Pancreas (tissue), 10 donors: Measurements from ENCODE around the gene TOR1AIP2. TPM values are rescaled to one million over a fixed set of nuclear protein-coding genes. Genes with fewer than 3 reads are reported as not detected.
A peak's percentile ranks its signal among the peaks of the same experiment; 100 is the strongest.

ENCODE experiments used
- ATAC-seq, 4 donors: fragments of 200-7000 bp; cut with Tn5 transposase; one replicate each; pipeline versions ENCODE4 v1.8.0 to v1.9.1; 2020; ENCODE audit warnings: mild to moderate bottlenecking in 4 of 4, moderate library complexity in 4 of 4
- DNase-seq, 6 donors: peaks; one replicate each; pipeline ENCODE4 v3.0.0-alpha.2; 2020
- FAIRE-seq: peaks from 2 replicates; lab custom pipeline; 2012; peaks lifted over from hg19 to GRCh38; lab: Jason Lieb, UNC
- H3K27ac ChIP-seq, 4 donors: fragments of 200-600 bp; sonication (generic); 1 replicate in 3 of 4; 2 replicates in 1 of 4; pipeline versions ENCODE4 v1.5.0 to v1.8.0; 2020
- H3K27me3 ChIP-seq, 4 donors: fragments of 200-600 bp; one replicate each; pipeline ENCODE4 v1.8.0; 2021
- H3K36me3 ChIP-seq, 3 donors: fragments of 200-600 bp; sonication (generic) in 1 of 3; one replicate each; pipeline versions ENCODE4 v1.5.0 to v1.8.0; 2020 to 2021
- H3K4me1 ChIP-seq, 3 donors: fragments of 200-600 bp; one replicate each; pipeline ENCODE4 v1.8.0; 2021
- H3K4me3 ChIP-seq, 4 donors: fragments of 200-600 bp; sonication (generic) in 2 of 4; one replicate each; pipeline versions ENCODE4 v1.5.0 to v1.8.0; 2020 to 2021
- H3K9me3 ChIP-seq, 4 donors: fragments of 200-600 bp; one replicate each; pipeline ENCODE4 v1.8.0; 2021
- WGBS, 2 donors: extraction: QIAGEN DNeasy Blood & Tissue Kit; methylation state at CpG; one replicate each; pipeline ENCODE4 v1.1.7; 2013; 5-methylcytosine and 5-hydroxymethylcytosine counted together
- intact Hi-C, 3 donors: fragments of 100-400 bp; cut with DNase I; formaldehyde crosslinking; loops; one replicate each; pipeline versions ENCODE4 v1.11.1 to v1.14.2; 2022
- polyA plus RNA-seq, 2 donors: library from polyadenylated mRNA; stranded (reverse); fragments of 200-250 nt; gene quantifications; one replicate each; pipeline ENCODE4 v1.2.3, GENCODE V29; 2013
- total RNA-seq, 6 donors: library from RNA; stranded (reverse); fragmentation: NEBNext Ultra II Directional in 4 of 6; extraction: Animal tissue kit (Norgen Biotek cat#: 25700) in 4 of 6; gene quantifications; one replicate each; pipeline versions ENCODE4 v1.2.1 to v1.2.4, GENCODE V29; 2021 to 2023
- TF ChIP-seq, protein P1 (sequence below), 4 donors: fragments of 200-600 bp; sonication (generic) in 3 of 4; IDR thresholded peaks; one replicate each; pipeline versions ENCODE4 v1.5.0 to v1.8.0; 2021; ENCODE audit warnings: antibody characterized with exemption in 4 of 4
- donor health status: healthy with polysubstance abuse.
- donor health status: DM: no; HTN: no; CAD: no; lungs with moderate emphysema.
- donor health status: DM: no; HTN: no; CAD: no.
- donor health status: control.
- donor health status: control.
- donor health status: Bipolar disorder and iron deficiency.
- donor health status: DM: yes; HTN: yes; CAD: no.
- donor health status: DM: no; HTN: no; CAD: no.
- donor health status: DM: no; HTN: no; CAD: no.
- donor health status: DM: yes; HTN: yes; CAD: no.

TOR1AIP2 gene
- total and polyA plus RNA-seq, 8 donors = 9.7 to 69.4 (median 33.6) TPM

DNA sequence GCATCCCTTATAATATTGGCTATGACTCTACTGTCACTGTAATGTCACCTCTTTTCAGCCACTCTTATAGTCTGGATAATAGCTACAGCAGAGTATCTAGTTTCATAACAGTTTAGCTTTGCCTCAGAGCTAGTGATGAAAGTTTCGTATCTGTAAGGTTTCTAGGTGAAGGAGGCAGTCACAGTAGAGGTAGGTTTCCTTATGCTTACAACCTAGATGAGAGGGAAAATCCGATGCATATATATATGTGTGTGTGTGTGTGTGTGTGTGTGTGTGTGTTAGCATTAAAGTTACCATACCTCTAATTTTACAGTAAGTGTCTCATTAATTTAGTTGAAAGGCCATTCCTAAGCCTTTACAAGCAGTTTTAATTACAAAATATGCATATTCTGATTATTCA lies 2.2 kb upstream of the TOR1AIP2 start:
- ATAC-seq = no peak
- TF ChIP-seq, protein P1, sequence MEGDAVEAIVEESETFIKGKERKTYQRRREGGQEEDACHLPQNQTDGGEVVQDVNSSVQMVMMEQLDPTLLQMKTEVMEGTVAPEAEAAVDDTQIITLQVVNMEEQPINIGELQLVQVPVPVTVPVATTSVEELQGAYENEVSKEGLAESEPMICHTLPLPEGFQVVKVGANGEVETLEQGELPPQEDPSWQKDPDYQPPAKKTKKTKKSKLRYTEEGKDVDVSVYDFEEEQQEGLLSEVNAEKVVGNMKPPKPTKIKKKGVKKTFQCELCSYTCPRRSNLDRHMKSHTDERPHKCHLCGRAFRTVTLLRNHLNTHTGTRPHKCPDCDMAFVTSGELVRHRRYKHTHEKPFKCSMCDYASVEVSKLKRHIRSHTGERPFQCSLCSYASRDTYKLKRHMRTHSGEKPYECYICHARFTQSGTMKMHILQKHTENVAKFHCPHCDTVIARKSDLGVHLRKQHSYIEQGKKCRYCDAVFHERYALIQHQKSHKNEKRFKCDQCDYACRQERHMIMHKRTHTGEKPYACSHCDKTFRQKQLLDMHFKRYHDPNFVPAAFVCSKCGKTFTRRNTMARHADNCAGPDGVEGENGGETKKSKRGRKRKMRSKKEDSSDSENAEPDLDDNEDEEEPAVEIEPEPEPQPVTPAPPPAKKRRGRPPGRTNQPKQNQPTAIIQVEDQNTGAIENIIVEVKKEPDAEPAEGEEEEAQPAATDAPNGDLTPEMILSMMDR (IDR thresholded peaks at IDR 0.05) = no peak
- no peaks in the 10 kb centered on the region for H3K9me3 ChIP-seq
- intact Hi-C loops = no loop called here
- DNase-seq = no peak
- H3K27ac ChIP-seq = no peak overlapping the region
- WGBS, 2 donors = 88 to 92% methylated on average over 2 of the region's 2 CpGs
- H3K27me3 ChIP-seq = no peaks in the 10 kb centered on the region
- no peak for FAIRE-seq
- no peak overlapping the region for H3K4me3 ChIP-seq
- H3K36me3 ChIP-seq = no peaks in the 10 kb centered on the region
- H3K4me1 ChIP-seq = peaks cover 18 to 46% (median 35%) of the 10 kb centered on the region in 3 donors

DNA sequence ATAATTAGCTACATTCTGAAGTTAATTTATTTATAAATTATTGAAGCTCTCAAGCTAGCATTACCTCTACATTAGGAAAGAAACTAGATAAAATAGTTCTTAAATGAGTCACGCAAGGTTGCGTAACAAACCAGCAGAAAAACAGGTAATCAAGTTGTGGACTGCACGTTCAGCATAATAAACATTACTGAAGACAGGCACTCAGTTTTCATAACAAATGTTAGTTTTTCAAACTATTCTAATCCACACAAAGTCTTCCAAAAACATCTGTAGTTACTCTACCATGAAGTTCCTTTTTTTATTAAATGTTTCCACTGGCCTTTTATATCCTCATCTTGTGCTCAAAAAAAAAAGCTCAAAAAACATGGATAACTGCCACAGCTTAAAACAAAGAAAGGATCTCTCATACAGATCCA lies 1.3 kb downstream of the TOR1AIP2 start:
- H3K4me3 ChIP-seq = peak overlapping the region in 3 of 4 donors; percentile 48 to 73 (median 71)
- H3K4me1 ChIP-seq = peaks cover 38 to 67% (median 54%) of the 10 kb centered on the region in 3 donors
- H3K27me3 ChIP-seq = no peaks in the 10 kb centered on the region
- TF ChIP-seq, protein P1 (IDR thresholded peaks at IDR 0.05) = no peak
- ATAC-seq (peak; percentile 48 to 61 (median 58)), DNase-seq (peak in 3 of 6 donors; percentile 21 to 37 (median 33)), FAIRE-seq (no peak)
- peak overlapping the region; percentile 19 to 87 (median 50) for H3K27ac ChIP-seq
- H3K9me3 ChIP-seq = no peaks in the 10 kb centered on the region
- no peaks in the 10 kb centered on the region for H3K36me3 ChIP-seq
- intact Hi-C loops = no loop called here
- 6 to 12% methylated on average over 3 of the region's 3 CpGs for WGBS, 2 donors

DNA sequence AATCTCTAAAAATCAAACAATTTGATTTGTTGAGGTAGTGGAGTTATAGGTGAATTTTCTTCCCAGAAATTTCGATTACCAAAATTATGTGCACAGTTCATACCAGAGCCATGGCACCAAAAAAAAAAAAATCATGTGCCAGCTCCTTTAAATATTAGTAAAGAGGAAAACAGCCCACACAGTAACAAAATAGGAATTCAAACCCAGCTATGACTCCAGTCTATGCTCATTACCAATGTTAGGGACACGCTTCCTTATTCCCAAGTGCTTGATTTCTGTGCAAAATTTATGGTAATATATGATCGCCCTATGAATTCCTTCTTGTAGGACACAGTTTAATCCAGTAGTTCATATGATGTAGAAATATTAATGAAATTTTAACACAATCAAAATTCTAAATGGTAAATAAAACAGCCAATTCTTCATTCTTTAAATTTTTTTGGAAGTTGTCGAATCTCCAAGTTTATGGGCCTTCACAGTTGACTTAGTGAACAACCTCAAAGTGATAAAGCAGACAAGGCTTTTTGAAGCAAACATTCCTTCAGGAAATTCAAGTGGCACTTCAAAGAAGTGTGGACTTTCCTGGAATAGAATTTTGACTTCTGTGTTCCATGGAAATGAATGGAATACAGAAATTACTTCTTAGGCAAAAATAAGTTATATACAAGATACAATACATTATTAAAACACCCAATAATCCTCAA lies 1.9 kb downstream of the TOR1AIP2 start:
- TF ChIP-seq, protein P1 (IDR thresholded peaks at IDR 0.05) = no peak
- ATAC-seq (no peak), FAIRE-seq (no peak), DNase-seq (no peak)
- Histone ChIP-seq H3K27me3 (no peaks in the 10 kb centered on the region), H3K27ac (peak overlapping the region; percentile 19 to 87 (median 50)), H3K9me3 (no peaks in the 10 kb centered on the region), H3K4me1 (peaks cover 35 to 66% (median 54%) of the 10 kb centered on the region in 3 donors), H3K4me3 (peak overlapping the region in 2 of 4 donors; percentile 71 to 73), H3K36me3 (no peaks in the 10 kb centered on the region)
- intact Hi-C loops = no loop called here
- 73 to 74% methylated on average over 4 of the region's 4 CpGs for WGBS, 2 donors

DNA sequence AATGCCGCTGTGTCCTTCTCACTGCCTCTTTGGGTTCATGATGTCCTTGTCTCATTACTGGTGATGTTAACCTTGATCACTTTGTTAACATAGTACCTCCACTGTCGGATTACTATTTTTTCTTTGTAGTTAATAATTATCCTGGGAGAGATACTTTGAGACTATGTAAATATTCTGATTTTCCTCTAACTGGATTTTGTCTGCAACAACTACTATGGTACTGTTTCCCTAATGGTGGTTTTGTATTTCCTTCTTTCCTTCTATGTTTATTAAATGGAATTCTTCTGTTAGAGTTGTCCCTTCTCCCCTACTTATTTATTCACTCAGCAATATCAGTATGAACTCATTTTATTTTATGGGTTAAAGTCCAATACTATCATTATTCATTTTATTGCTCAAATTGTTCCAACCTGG lies 4.2 kb downstream of the TOR1AIP2 start:
- no peak for FAIRE-seq
- no peaks in the 10 kb centered on the region for H3K9me3 ChIP-seq
- DNase-seq = no peak
- peaks cover 0 to 4% (median 0%) of the 10 kb centered on the region in 3 donors for H3K36me3 ChIP-seq
- H3K27ac ChIP-seq = peak overlapping the region in 2 of 4 donors; percentile 62 to 69
- intact Hi-C loops = no loop called here
- WGBS, 2 donors = 7 to 16% methylated on average over 2 of the region's 2 CpGs
- H3K4me3 ChIP-seq = no peak overlapping the region
- H3K27me3 ChIP-seq = no peaks in the 10 kb centered on the region
- TF ChIP-seq, protein P1 (IDR thresholded peaks at IDR 0.05) = no peak
- peak in 3 of 4 donors; percentile 41 to 60 (median 59) for ATAC-seq
- peaks cover 35 to 63% (median 51%) of the 10 kb centered on the region in 3 donors for H3K4me1 ChIP-seq

DNA sequence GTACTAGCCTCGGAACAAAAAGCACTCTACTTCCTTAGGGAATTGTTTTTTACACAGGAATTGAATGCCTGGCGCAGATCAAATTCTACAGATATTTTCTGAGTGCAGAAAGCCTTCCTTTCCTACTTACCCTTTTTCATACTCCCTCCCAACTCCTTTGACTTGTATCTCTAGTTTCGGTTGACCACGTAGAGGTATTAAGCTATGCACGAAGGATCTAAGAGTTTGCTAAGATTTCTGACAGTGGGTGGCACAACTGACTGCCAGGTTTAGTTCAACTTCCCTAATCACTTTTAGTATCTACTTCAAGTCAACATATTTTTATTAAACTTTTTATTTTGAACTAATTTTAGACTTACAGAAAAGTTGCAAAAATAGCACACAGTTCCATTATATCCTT lies 5.0 kb downstream of the TOR1AIP2 start:
- peaks cover 35 to 61% (median 51%) of the 10 kb centered on the region in 3 donors for H3K4me1 ChIP-seq
- DNase-seq (no peak), ATAC-seq (no peak), FAIRE-seq (no peak)
- no peaks in the 10 kb centered on the region for H3K9me3 ChIP-seq
- H3K27me3 ChIP-seq = no peaks in the 10 kb centered on the region
- peak overlapping the region in 2 of 4 donors; percentile 62 to 69 for H3K27ac ChIP-seq
- H3K4me3 ChIP-seq = no peak overlapping the region
- 86 to 91% methylated on average over 5 of the region's 5 CpGs for WGBS, 2 donors
- TF ChIP-seq, protein P1 (IDR thresholded peaks at IDR 0.05) = no peak
- intact Hi-C loops = no loop called here
- H3K36me3 ChIP-seq = peaks cover 0 to 6% (median 0%) of the 10 kb centered on the region in 3 donors
